Esophagus muscularis mucosa (tissue), 4 donors: ENCODE data around the gene TSPAN7. TPM values are rescaled to one million over a fixed set of nuclear protein-coding genes. Genes with fewer than 3 reads are reported as not detected.

Experiments
- DNase-seq: peaks from one replicate; pipeline ENCODE4 v3.0.0-alpha.2; 2017; ENCODE audit errors: extremely low spot score
- H3K27ac ChIP-seq, 4 donors: fragments of 200-600 bp; sonication (generic); replicated peaks in 1 of 4; 1 replicate in 3 of 4; 2 replicates in 1 of 4; pipeline ENCODE4 v1.5.1; 2016 to 2019; ENCODE audit warnings: mild to moderate bottlenecking in 1 of 4
- H3K27me3 ChIP-seq, 4 donors: fragments of 200-600 bp; sonication (generic); one replicate each; pipeline versions ENCODE4 v1.5.1 to v1.6.0; 2016 to 2019
- H3K36me3 ChIP-seq, 4 donors: fragments of 200-600 bp; sonication (generic); one replicate each; pipeline ENCODE4 v1.5.1; 2016 to 2019
- H3K4me1 ChIP-seq, 4 donors: fragments of 200-600 bp; sonication (generic); one replicate each; pipeline ENCODE4 v1.5.1; 2016 to 2019
- H3K4me3 ChIP-seq, 4 donors: fragments of 200-600 bp; sonication (generic); 1 replicate in 2 of 4; 2 replicates in 2 of 4; pipeline ENCODE4 v1.5.1; 2016 to 2019; ENCODE audit warnings: mild to moderate bottlenecking in 4 of 4, moderate library complexity in 1 of 4
- H3K9me3 ChIP-seq, 4 donors: fragments of 200-600 bp; sonication (generic); 1 replicate in 3 of 4; 2 replicates in 1 of 4; pipeline ENCODE4 v1.5.1; 2016 to 2019
- EP300 ChIP-seq: sonication (generic); formaldehyde crosslinking; IDR thresholded peaks from one replicate; pipeline ENCODE4 v1.6.1; 2017; ENCODE audit warnings: antibody characterized with exemption
- POLR2A ChIP-seq: fragments of 450-650 bp; IDR thresholded peaks from one replicate; pipeline ENCODE4 v1.6.1; 2017; ENCODE audit warnings: antibody characterized with exemption, moderate library complexity, mild to moderate bottlenecking, low read depth
- POLR2AphosphoS5 ChIP-seq, 2 donors: sonication (generic); formaldehyde crosslinking; IDR thresholded peaks; one replicate each; pipeline ENCODE4 v1.6.1; 2017; ENCODE audit warnings: antibody characterized with exemption in 2 of 2
- WGBS: methylation state at CpG from one replicate; pipeline ENCODE4 v1.1.5; 2018; 5-methylcytosine and 5-hydroxymethylcytosine counted together
- intact Hi-C: fragments of 100-400 bp; cut with DNase I; formaldehyde crosslinking; loops from one replicate; pipeline ENCODE4 v1.15.1; 2023
- total RNA-seq, 4 donors: library from RNA; depleted of rRNA; stranded (reverse); fragments of >200 nt; gene quantifications; one replicate each; pipeline versions ENCODE4 v1.1.0 to v1.2.1, GENCODE V29; 2016
- TF ChIP-seq, protein P1 (sequence below), 3 experiments: fragments of 200-600 bp in 2 of 3; fragments of 450-650 bp in 1 of 3; sonication (generic) in 2 of 3; IDR thresholded peaks; one replicate each; pipeline ENCODE4 v1.5.1; 2017 to 2019; ENCODE audit warnings: antibody characterized with exemption in 3 of 3, mild to moderate bottlenecking in 2 of 3, moderate library complexity in 1 of 3

TSPAN7 gene
- total RNA-seq, 4 donors from 2014 or later = 11.6 to 53.8 (median 45.2) TPM

GRCh38 chrX:38620623-38621022 is 59.3 kb downstream of the TSPAN7 start:
- WGBS = 41% methylated on average over 4 of the region's 4 CpGs

GRCh38 chrX:38626296-38626695 is 65.0 kb downstream of the TSPAN7 start:
- TF ChIP-seq, protein P1, sequence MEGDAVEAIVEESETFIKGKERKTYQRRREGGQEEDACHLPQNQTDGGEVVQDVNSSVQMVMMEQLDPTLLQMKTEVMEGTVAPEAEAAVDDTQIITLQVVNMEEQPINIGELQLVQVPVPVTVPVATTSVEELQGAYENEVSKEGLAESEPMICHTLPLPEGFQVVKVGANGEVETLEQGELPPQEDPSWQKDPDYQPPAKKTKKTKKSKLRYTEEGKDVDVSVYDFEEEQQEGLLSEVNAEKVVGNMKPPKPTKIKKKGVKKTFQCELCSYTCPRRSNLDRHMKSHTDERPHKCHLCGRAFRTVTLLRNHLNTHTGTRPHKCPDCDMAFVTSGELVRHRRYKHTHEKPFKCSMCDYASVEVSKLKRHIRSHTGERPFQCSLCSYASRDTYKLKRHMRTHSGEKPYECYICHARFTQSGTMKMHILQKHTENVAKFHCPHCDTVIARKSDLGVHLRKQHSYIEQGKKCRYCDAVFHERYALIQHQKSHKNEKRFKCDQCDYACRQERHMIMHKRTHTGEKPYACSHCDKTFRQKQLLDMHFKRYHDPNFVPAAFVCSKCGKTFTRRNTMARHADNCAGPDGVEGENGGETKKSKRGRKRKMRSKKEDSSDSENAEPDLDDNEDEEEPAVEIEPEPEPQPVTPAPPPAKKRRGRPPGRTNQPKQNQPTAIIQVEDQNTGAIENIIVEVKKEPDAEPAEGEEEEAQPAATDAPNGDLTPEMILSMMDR (IDR thresholded peaks at IDR 0.05) = no peak
- TF ChIP-seq POLR2A (no peak), EP300 (no peak), POLR2AphosphoS5 (IDR thresholded peaks at IDR 0.05) (no peak)
- Histone ChIP-seq H3K4me3 (no peak overlapping the region), H3K4me1 (no peaks in the 10 kb centered on the region), H3K36me3 (no peaks in the 10 kb centered on the region), H3K27me3 (no peaks in the 10 kb centered on the region), H3K27ac (no peak overlapping the region), H3K9me3 (no peaks in the 10 kb centered on the region)
- DNase-seq = no peak
- 79% methylated on average over 4 of the region's 4 CpGs for WGBS
- intact Hi-C loops = no loop called here

More at GRCh38 chrX:38620623-38621022, 59.3 kb downstream of the TSPAN7 start:
- H3K27me3 ChIP-seq = no peaks in the 10 kb centered on the region
- no peaks in the 10 kb centered on the region for H3K9me3 ChIP-seq
- no peak for DNase-seq
- H3K4me1 ChIP-seq = no peaks in the 10 kb centered on the region
- H3K27ac ChIP-seq = no peak overlapping the region
- H3K4me3 ChIP-seq = no peak overlapping the region
- intact Hi-C loops = no loop called here
- no peak for TF ChIP-seq POLR2A
- no peak for TF ChIP-seq EP300
- TF ChIP-seq, protein P1 (IDR thresholded peaks at IDR 0.05) = no peak
- no peak for TF ChIP-seq POLR2AphosphoS5 (IDR thresholded peaks at IDR 0.05)
- no peaks in the 10 kb centered on the region for H3K36me3 ChIP-seq

- H3K27me3 ChIP-seq = no peaks in the 10 kb centered on the region
- no peaks in the 10 kb centered on the region for H3K4me1 ChIP-seq
- no peak overlapping the region for H3K4me3 ChIP-seq
- TF ChIP-seq, protein P1 (IDR thresholded peaks at IDR 0.05) = peak in 1 of 3 experiments; percentile 25
- TF ChIP-seq POLR2A = no peak
- no peak for DNase-seq
- H3K9me3 ChIP-seq = no peaks in the 10 kb centered on the region
- intact Hi-C loops = no loop called here
- H3K36me3 ChIP-seq = no peaks in the 10 kb centered on the region
- H3K27ac ChIP-seq = no peak overlapping the region
Measured at GRCh38 chrX:38627683-38628082, 66.3 kb downstream of the TSPAN7 start.

DNA sequence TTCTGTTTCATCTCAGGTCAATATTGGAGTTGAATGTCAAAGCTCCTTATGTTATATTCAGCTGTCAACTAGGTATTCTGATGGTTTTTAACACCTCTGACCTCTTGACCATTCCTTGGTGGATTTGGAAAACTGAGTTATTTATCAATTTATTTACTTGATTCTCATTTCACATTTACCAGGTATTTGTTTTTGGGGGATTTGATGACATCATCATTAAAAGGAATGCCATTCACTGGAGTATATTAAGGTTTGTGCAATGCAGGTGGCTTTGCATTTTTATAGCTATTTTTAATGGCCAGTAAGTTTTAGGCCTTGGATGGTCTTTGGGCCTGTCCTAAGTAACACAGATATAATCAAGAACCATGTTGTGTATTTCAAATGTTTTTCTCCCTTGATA is 67.2 kb downstream of the TSPAN7 start:
- H3K4me1 ChIP-seq = no peaks in the 10 kb centered on the region
- H3K36me3 ChIP-seq = no peaks in the 10 kb centered on the region
- H3K27me3 ChIP-seq = no peaks in the 10 kb centered on the region
- no peak overlapping the region for H3K27ac ChIP-seq
- no peaks in the 10 kb centered on the region for H3K9me3 ChIP-seq
- intact Hi-C loops = no loop called here
- no peak for TF ChIP-seq POLR2A
- TF ChIP-seq EP300 = no peak
- TF ChIP-seq POLR2AphosphoS5 (IDR thresholded peaks at IDR 0.05) = no peak
- TF ChIP-seq, protein P1 (IDR thresholded peaks at IDR 0.05) = no peak
- DNase-seq = no peak
- H3K4me3 ChIP-seq = no peak overlapping the region

GRCh38 chrX:38632516-38632915 is 71.2 kb downstream of the TSPAN7 start:
- H3K9me3 ChIP-seq = no peaks in the 10 kb centered on the region
- no peaks in the 10 kb centered on the region for H3K4me1 ChIP-seq
- WGBS = 58% methylated on average over 2 of the region's 2 CpGs
- H3K27me3 ChIP-seq = no peaks in the 10 kb centered on the region
- H3K27ac ChIP-seq = no peak overlapping the region
- intact Hi-C loops = no loop called here
- no peak for DNase-seq
- H3K36me3 ChIP-seq = no peaks in the 10 kb centered on the region
- peak overlapping the region in 1 of 4 donors; percentile 15 for H3K4me3 ChIP-seq
- TF ChIP-seq, protein P1 (IDR thresholded peaks at IDR 0.05) = no peak
- no peak for TF ChIP-seq POLR2A
- no peak for TF ChIP-seq EP300
- TF ChIP-seq POLR2AphosphoS5 (IDR thresholded peaks at IDR 0.05) = no peak
